NB4 (cell line): ENCODE results near the gene ADNP.

Experiments
- DNase-seq: peaks from one replicate; pipeline ENCODE4 v3.0.0; 2010; ENCODE audit warnings: low read depth
- H3K4me3 ChIP-seq: one replicate; pipeline ENCODE4 v1.5.1; 2011; ENCODE audit warnings: mild to moderate bottlenecking, low read depth, low read length, moderate library complexity
- CTCF ChIP-seq: IDR thresholded peaks from one replicate; pipeline ENCODE4 v1.5.1; 2012; ENCODE audit warnings: low read depth, low read length
- MAX ChIP-seq: IDR thresholded peaks from 2 replicates; pipeline ENCODE4 v1.6.1; 2011; ENCODE audit warnings: low read depth, low read length
- MYC ChIP-seq: IDR thresholded peaks from 2 replicates; pipeline ENCODE4 v1.6.1; 2011; ENCODE audit warnings: low read depth, low read length
- POLR2A ChIP-seq: IDR thresholded peaks from 2 replicates; pipeline ENCODE4 v1.6.1; 2011; ENCODE audit warnings: mild to moderate bottlenecking; ENCODE audit not compliant: insufficient read length; ENCODE audit errors: extremely low read depth

Gene ADNP

DNA sequence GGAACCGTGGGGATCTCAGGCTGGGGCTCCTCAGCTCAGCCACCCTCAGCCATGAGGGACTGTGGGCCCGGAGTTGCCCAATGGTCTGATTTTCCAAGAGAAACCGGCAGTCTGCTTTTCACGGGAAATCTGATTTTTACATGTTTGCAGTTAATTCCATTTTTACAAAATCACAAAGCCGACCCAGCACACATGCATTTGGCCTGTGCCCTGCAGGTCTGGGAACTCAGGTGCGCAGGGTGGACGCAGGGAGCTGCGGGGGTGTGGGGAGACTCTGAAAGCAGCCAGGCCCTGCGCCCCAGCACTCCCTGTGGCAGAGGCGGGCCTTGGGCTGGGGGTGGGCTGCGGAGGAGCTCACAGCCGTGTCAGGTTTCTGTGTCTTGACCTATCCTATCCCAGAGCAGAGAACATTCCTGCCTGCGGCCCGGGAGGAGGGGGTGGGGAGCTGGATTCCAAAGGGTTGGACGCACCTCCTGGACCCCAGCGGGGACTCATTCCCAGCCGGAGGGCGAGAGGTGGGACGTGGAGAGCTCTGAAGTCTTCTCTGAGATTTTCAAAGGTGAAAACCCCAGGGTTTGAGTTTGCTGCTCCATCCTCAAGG is 60.6 kb downstream of the ADNP start:
- DNase-seq, result no peak
- TF ChIP-seq MAX (no peak), MYC (no peak), CTCF (no peak), POLR2A (no peak)

GRCh38 chr20:50868509-50869495 is 62.4 kb downstream of the ADNP start:
- no peak for DNase-seq
- TF ChIP-seq MAX (no peak), CTCF (no peak), MYC (no peak), POLR2A (no peak)
- no peak overlapping the region for H3K4me3 ChIP-seq

More for the DNA sequence above, 60.6 kb downstream of the ADNP start:
- no peak overlapping the region for H3K4me3 ChIP-seq

DNA sequence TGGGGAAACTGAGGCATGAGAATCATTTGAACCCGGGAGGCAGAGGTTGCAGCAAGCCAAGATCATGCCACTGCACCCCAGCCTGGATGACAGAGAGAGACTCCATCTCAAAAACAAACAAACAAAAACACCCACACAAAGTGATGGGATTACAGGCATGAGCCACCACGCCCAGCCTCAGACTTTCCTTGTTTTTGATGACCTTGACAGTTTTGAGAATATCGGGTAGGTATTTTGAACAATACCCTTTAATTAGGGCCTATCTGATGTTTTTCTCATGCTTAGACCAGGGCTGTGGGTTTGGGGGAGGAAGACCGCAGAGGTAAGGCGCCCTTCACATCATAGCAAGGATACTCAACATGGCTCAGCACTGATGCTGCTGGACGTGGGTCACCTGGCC is 63.4 kb downstream of the ADNP start:
- no peak for DNase-seq
- TF ChIP-seq MYC (no peak), MAX (no peak), CTCF (no peak)
- H3K4me3 ChIP-seq, result no peak overlapping the region

DNA sequence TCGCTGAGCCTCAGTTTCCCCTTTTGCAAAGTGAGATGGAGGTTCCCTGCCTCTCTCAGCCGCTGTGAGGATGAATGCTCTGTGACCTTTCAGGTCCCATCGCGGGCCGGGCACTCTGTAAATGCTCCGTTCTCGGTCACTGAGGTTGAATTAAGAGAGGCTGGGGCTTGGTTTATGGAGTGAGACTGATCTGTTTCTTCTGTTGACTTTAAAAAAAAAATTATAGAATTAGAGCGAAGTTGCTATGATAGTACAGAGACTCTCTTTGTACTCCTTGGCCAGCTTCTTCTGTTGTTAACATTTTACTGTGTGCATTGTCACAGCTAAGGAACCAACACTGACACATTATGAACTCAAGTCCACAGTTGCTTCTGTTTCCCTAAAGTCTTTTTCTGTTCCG is 64.4 kb downstream of the ADNP start:
- H3K4me3 ChIP-seq, result no peak overlapping the region
- DNase-seq, result no peak
- no peak for TF ChIP-seq MYC
- no peak for TF ChIP-seq POLR2A
- no peak for TF ChIP-seq MAX
- no peak for TF ChIP-seq CTCF

DNA sequence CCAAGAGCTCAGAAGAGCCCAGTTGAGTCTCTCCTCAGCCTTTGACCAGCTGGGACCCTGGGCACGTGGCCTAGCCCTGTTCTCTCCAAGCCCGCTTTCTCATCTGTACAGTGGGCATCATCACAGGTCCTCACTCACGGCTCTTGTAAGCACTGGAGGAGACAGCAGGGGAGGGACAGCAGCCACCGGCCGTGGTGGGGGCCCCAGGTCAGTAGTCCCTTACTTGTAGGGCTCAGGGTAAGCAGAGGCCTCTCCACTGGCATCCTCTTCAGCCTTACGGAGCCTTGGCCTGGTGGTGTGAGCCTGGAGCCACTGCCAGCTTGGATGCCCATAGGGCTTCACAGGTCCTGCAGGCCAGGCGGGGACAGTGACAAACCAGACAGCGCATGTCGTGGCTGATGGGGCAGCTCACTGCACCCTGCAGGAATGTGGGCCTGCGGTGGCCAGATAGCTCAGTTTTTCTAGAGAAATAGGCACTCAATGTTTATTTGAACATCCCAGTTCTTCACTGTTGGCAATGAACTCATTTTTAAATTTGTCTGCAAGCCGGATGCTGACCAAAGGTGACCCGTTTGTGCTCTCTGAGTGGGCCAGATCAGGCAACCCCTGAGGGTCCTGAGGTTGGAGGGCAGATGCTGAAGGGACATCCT is 65.1 kb downstream of the ADNP start:
- H3K4me3 ChIP-seq, result no peak overlapping the region
- TF ChIP-seq CTCF (no peak), MAX (no peak), POLR2A (no peak), MYC (no peak)
- no peak for DNase-seq
